ENCODE measurements around the gene SCEL.

GRCh38 chr13:77563111-77563510, 27.6 kb downstream of the SCEL start:
- TF ChIP-seq SETDB1 (IDR thresholded peaks at IDR 0.05; ENCODE audit: insufficient read length, low read length) (no peak), ZNF747 (tag by site-specific recombination; IDR thresholded peaks at IDR 0.05) (no peak), SP2 (tag by site-specific recombination; IDR thresholded peaks at IDR 0.05) (no peak), WT1 (tag by site-specific recombination; IDR thresholded peaks at IDR 0.05) (no peak), YY1 (tag by site-specific recombination; IDR thresholded peaks at IDR 0.05) (no peak), ZNF585B (tag by site-specific recombination; IDR thresholded peaks at IDR 0.05) (no peak), ZNF274 (IDR thresholded peaks at IDR 0.05; ENCODE audit: low read length) (no peak), ZNF274 (tag by site-specific recombination; IDR thresholded peaks at IDR 0.05; ENCODE audit: borderline replicate concordance) (no peak), ZNF138 (tag by site-specific recombination; IDR thresholded peaks at IDR 0.05; ENCODE audit: borderline replicate concordance) (no peak), ZNF121 (tag by site-specific recombination; IDR thresholded peaks at IDR 0.05) (no peak), KLF8 (tag by site-specific recombination; IDR thresholded peaks at IDR 0.05) (no peak), ZNF175 (tag by site-specific recombination; IDR thresholded peaks at IDR 0.05) (no peak)
- TF ChIP-seq, protein P1, sequence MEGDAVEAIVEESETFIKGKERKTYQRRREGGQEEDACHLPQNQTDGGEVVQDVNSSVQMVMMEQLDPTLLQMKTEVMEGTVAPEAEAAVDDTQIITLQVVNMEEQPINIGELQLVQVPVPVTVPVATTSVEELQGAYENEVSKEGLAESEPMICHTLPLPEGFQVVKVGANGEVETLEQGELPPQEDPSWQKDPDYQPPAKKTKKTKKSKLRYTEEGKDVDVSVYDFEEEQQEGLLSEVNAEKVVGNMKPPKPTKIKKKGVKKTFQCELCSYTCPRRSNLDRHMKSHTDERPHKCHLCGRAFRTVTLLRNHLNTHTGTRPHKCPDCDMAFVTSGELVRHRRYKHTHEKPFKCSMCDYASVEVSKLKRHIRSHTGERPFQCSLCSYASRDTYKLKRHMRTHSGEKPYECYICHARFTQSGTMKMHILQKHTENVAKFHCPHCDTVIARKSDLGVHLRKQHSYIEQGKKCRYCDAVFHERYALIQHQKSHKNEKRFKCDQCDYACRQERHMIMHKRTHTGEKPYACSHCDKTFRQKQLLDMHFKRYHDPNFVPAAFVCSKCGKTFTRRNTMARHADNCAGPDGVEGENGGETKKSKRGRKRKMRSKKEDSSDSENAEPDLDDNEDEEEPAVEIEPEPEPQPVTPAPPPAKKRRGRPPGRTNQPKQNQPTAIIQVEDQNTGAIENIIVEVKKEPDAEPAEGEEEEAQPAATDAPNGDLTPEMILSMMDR (tag by site-specific recombination; IDR thresholded peaks at IDR 0.05) = no peak
- TF ChIP-seq, protein P2, sequence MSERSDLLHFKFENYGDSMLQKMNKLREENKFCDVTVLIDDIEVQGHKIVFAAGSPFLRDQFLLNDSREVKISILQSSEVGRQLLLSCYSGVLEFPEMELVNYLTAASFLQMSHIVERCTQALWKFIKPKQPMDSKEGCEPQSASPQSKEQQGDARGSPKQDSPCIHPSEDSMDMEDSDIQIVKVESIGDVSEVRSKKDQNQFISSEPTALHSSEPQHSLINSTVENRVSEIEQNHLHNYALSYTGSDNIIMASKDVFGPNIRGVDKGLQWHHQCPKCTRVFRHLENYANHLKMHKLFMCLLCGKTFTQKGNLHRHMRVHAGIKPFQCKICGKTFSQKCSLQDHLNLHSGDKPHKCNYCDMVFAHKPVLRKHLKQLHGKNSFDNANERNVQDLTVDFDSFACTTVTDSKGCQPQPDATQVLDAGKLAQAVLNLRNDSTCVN (tag by site-specific recombination; optimal IDR thresholded peaks at IDR 0.05) = no peak
- TF ChIP-seq, protein P3, sequence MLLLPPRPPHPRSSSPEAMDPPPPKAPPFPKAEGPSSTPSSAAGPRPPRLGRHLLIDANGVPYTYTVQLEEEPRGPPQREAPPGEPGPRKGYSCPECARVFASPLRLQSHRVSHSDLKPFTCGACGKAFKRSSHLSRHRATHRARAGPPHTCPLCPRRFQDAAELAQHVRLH (tag by site-specific recombination; IDR thresholded peaks at IDR 0.05) = no peak
